GM23338 (cell line): ENCODE measurements around the gene SORCS2. TPM values are rescaled to one million over a fixed set of nuclear protein-coding genes. Genes with fewer than 3 reads are reported as not detected.

ENCODE experiments used
- ATAC-seq: fragments of 200-7000 bp; cut with Tn5 transposase; 3 replicates; pipeline ENCODE4 v1.9.1; 2020
- DNase-seq: peaks from one replicate; pipeline ENCODE4 v3.0.0-alpha.2; 2015; ENCODE audit warnings: low spot score
- H2AFZ ChIP-seq: fragments of 200-600 bp; sonication (generic); 2 replicates; pipeline ENCODE4 v1.8.0; 2016; ENCODE audit warnings: antibody characterized with exemption, mild to moderate bottlenecking, moderate library complexity
- H3F3A ChIP-seq: fragments of 200-600 bp; sonication (generic); replicated peaks from 2 replicates; pipeline ENCODE4 v1.8.0; 2017; ENCODE audit warnings: antibody characterized with exemption, mixed run types, low read depth
- H3K27ac ChIP-seq: fragments of 200-600 bp; sonication (generic); 2 replicates; pipeline ENCODE4 v1.6.1; 2016; ENCODE audit warnings: low read depth
- H3K27me3 ChIP-seq: fragments of 200-600 bp; sonication (generic); 2 replicates; pipeline ENCODE4 v1.8.0; 2016; ENCODE audit warnings: mild to moderate bottlenecking, mixed run types, moderate library complexity; ENCODE audit not compliant: insufficient read depth
- H3K36me3 ChIP-seq: fragments of 200-600 bp; sonication (generic); 2 replicates; pipeline ENCODE4 v1.8.0; 2016; ENCODE audit warnings: mild to moderate bottlenecking; ENCODE audit not compliant: insufficient read depth
- H3K4me1 ChIP-seq: fragments of 200-600 bp; sonication (generic); 2 replicates; pipeline ENCODE4 v1.8.0; 2016; ENCODE audit warnings: mild to moderate bottlenecking, moderate library complexity; ENCODE audit not compliant: insufficient read depth
- H3K4me2 ChIP-seq: fragments of 200-600 bp; sonication (generic); 2 replicates; pipeline ENCODE4 v1.7.1; 2017; ENCODE audit warnings: mixed run types
- H3K4me3 ChIP-seq: fragments of 200-600 bp; sonication (generic); 2 replicates; pipeline ENCODE4 v1.6.1; 2016; ENCODE audit warnings: mixed run types
- H3K79me2 ChIP-seq: fragments of 200-600 bp; sonication (generic); replicated peaks from 2 replicates; pipeline ENCODE4 v1.8.0; 2017; ENCODE audit warnings: mild to moderate bottlenecking; ENCODE audit not compliant: insufficient read depth
- H3K9me2 ChIP-seq: fragments of 200-600 bp; sonication (generic); 2 replicates; pipeline ENCODE4 v1.8.0; 2017; ENCODE audit not compliant: insufficient read depth
- H4K20me1 ChIP-seq: fragments of 200-600 bp; sonication (generic); replicated peaks from 2 replicates; pipeline ENCODE4 v1.8.0; 2017; ENCODE audit warnings: mild to moderate bottlenecking; ENCODE audit not compliant: insufficient read depth
- H3K27ac Mint-ChIP-seq: 2 replicates; pipeline ENCODE4 v1.8.0; 2020; ENCODE audit warnings: inconsistent platforms, mild to moderate bottlenecking, moderate library complexity, mixed read lengths
- H3K27me3 Mint-ChIP-seq: 3 replicates; pipeline ENCODE4 v1.8.0; 2022; ENCODE audit warnings: low read depth, mild to moderate bottlenecking, moderate library complexity, mixed read lengths, inconsistent platforms; ENCODE audit not compliant: insufficient read depth, poor library complexity
- H3K36me3 Mint-ChIP-seq: 3 replicates; pipeline ENCODE4 v1.8.0; 2021; ENCODE audit warnings: low read depth, mild to moderate bottlenecking, inconsistent platforms, moderate library complexity, mixed read lengths
- H3K4me1 Mint-ChIP-seq: 3 replicates; pipeline ENCODE4 v1.8.0; 2020; ENCODE audit warnings: mild to moderate bottlenecking, inconsistent platforms, mixed read lengths
- H3K4me3 Mint-ChIP-seq: 3 replicates; pipeline ENCODE4 v1.8.0; 2021; ENCODE audit warnings: moderate library complexity, mild to moderate bottlenecking, inconsistent platforms, mixed read lengths
- H3K9me3 Mint-ChIP-seq: 3 replicates; pipeline ENCODE4 v1.8.0; 2020; ENCODE audit warnings: moderate library complexity, mild to moderate bottlenecking, inconsistent platforms, mixed read lengths
- CREB1 ChIP-seq: fragments of 250-450 bp; sonication (Bioruptor Pico); IDR thresholded peaks from 2 replicates; pipeline ENCODE4 v1.5.0; 2020; ENCODE audit warnings: low read depth, mild to moderate bottlenecking, moderate library complexity
- EZH2 ChIP-seq: fragments of 200-600 bp; sonication (generic); IDR thresholded peaks from one replicate; pipeline ENCODE4 v1.8.0; 2017; ENCODE audit warnings: antibody characterized with exemption, mild to moderate bottlenecking, low read depth; ENCODE audit not compliant: unreplicated experiment
- NANOG ChIP-seq: IDR thresholded peaks from 2 replicates; pipeline ENCODE4 v1.6.1; 2016; ENCODE audit warnings: antibody characterized with exemption, borderline replicate concordance
- POLR2AphosphoS5 ChIP-seq: IDR thresholded peaks from 2 replicates; pipeline ENCODE4 v1.6.1; 2016; ENCODE audit warnings: antibody characterized with exemption, low read depth
- ZNF114 ChIP-seq: fragments of 250-450 bp; sonication (Bioruptor Pico); IDR thresholded peaks from 2 replicates; pipeline ENCODE4 v1.5.0; 2020; ENCODE audit warnings: mild to moderate bottlenecking, moderate library complexity
- ZNF462 ChIP-seq: fragments of 250-450 bp; sonication (Bioruptor Pico); IDR thresholded peaks from 2 replicates; pipeline ENCODE4 v1.5.0; 2020; ENCODE audit warnings: mild to moderate bottlenecking, moderate library complexity
- polyA plus RNA-seq: library from polyadenylated mRNA; unstranded; fragments of >200 nt; fragmentation: Nextera tagmentation; extraction: Ambion mirVana; gene quantifications from 2 replicates; pipeline ENCODE4 v1.2.1, GENCODE V29; 2016
- total RNA-seq: library from RNA; depleted of rRNA; stranded (reverse); fragments of >200 nt; shearing (Covaris generic); gene quantifications from 2 replicates; pipeline ENCODE4 v1.2.3, GENCODE V29; 2014
- TF ChIP-seq, protein P1 (sequence below): IDR thresholded peaks from 2 replicates; pipeline ENCODE4 v1.6.1; 2016; ENCODE audit warnings: antibody characterized with exemption

The SORCS2 gene
- total and polyA plus RNA-seq, 2 experiments from 2014 or later = 0.47 to 2.4 TPM

DNA sequence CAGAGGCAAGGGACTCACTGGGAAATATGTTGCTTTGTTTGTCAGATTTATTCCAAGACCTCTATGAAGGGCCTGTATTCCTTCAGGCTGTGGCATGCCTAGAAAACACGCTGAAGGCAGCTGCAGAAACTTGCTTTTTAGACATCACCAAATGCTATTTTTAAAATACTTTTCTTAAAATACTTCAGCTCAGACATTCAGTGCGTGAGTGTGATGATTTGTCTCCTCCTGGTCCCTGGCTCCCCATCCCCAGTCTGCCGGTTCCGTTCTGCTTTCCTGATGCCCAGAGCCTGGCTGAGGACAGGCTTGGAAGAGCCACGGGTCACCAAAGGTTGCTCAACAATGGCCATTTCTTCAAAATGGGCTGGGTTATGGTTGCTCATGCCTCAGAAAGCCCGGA lies 187.4 kb downstream of the SORCS2 start:
- Mint-ChIP-seq H3K4me1 (no peaks in the 10 kb centered on the region; the same call in 2 of the 3 replicates), H3K9me3 (no peaks in the 10 kb centered on the region; the same call in 2 of the 3 replicates), H3K27ac (no peak overlapping the region), H3K27me3 (peaks cover 9% of the 10 kb centered on the region), H3K36me3 (no peaks in the 10 kb centered on the region), H3K4me3 (no peak overlapping the region)
- no peak for DNase-seq
- no peak overlapping the region for H3K4me2 ChIP-seq
- no peaks in the 10 kb centered on the region for H3K36me3 ChIP-seq
- no peaks in the 10 kb centered on the region for H3K9me2 ChIP-seq
- H2AFZ ChIP-seq = no peak overlapping the region
- no peaks in the 10 kb centered on the region for H3K4me1 ChIP-seq
- H3K27me3 ChIP-seq = no peaks in the 10 kb centered on the region
- no peaks in the 10 kb centered on the region for H4K20me1 ChIP-seq
- no peaks in the 10 kb centered on the region for H3K79me2 ChIP-seq
- TF ChIP-seq ZNF462 = no peak
- TF ChIP-seq POLR2AphosphoS5 = no peak
- no peak for TF ChIP-seq ZNF114 (CRISPR knock-in tag)
- TF ChIP-seq EZH2 = no peak
- TF ChIP-seq, protein P1, sequence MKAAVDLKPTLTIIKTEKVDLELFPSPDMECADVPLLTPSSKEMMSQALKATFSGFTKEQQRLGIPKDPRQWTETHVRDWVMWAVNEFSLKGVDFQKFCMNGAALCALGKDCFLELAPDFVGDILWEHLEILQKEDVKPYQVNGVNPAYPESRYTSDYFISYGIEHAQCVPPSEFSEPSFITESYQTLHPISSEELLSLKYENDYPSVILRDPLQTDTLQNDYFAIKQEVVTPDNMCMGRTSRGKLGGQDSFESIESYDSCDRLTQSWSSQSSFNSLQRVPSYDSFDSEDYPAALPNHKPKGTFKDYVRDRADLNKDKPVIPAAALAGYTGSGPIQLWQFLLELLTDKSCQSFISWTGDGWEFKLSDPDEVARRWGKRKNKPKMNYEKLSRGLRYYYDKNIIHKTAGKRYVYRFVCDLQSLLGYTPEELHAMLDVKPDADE = no peak
- no peak for TF ChIP-seq NANOG
- TF ChIP-seq CREB1 (CRISPR knock-in tag) = no peak
- H3K27ac ChIP-seq = no peak overlapping the region
- no peak for ATAC-seq
- no peak overlapping the region for H3K4me3 ChIP-seq
- no peaks in the 10 kb centered on the region for H3F3A ChIP-seq
